T-helper 1 cell treated with Interleukin-12 subunit alpha and Interleukin-12 subunit beta and Interleukin-4 antibody, amounts not matched to agents 30 μg/mL and 1 μg/mL, for 36 hours (primary cell): ENCODE results near the gene TCF12.

ENCODE experiments used
- H3K27ac Mint-ChIP-seq: one replicate; pipeline ENCODE4 v1.8.0; 2021; ENCODE audit warnings: mild to moderate bottlenecking, mixed read lengths
- H3K27me3 Mint-ChIP-seq: one replicate; pipeline ENCODE4 v1.8.0; 2021; ENCODE audit warnings: low read depth, mixed read lengths
- H3K36me3 Mint-ChIP-seq: one replicate; pipeline ENCODE4 v1.8.0; 2021; ENCODE audit warnings: low read depth, mixed read lengths
- H3K4me1 Mint-ChIP-seq: one replicate; pipeline ENCODE4 v1.8.0; 2021; ENCODE audit warnings: low read depth, mixed read lengths
- H3K4me3 Mint-ChIP-seq: one replicate; pipeline ENCODE4 v1.8.0; 2021; ENCODE audit warnings: mild to moderate bottlenecking, moderate library complexity, mixed read lengths
- H3K9me3 Mint-ChIP-seq: one replicate; pipeline ENCODE4 v1.8.0; 2021; ENCODE audit warnings: mixed read lengths

The TCF12 gene

GRCh38 chr15:57227899-57228298 is 309.5 kb downstream of the TCF12 start:
- Mint-ChIP-seq H3K9me3 (no peaks in the 10 kb centered on the region), H3K4me1 (no peaks in the 10 kb centered on the region), H3K4me3 (no peak overlapping the region), H3K27ac (no peak overlapping the region), H3K27me3 (no peaks in the 10 kb centered on the region), H3K36me3 (peaks cover 2% of the 10 kb centered on the region)

GRCh38 chr15:57228395-57228794 is 310.0 kb downstream of the TCF12 start:
- H3K27me3 Mint-ChIP-seq = no peaks in the 10 kb centered on the region
- no peak overlapping the region for H3K4me3 Mint-ChIP-seq
- H3K9me3 Mint-ChIP-seq = no peaks in the 10 kb centered on the region
- no peaks in the 10 kb centered on the region for H3K4me1 Mint-ChIP-seq
- H3K27ac Mint-ChIP-seq = no peak overlapping the region
- peaks cover 3% of the 10 kb centered on the region for H3K36me3 Mint-ChIP-seq

- Mint-ChIP-seq H3K9me3 (no peaks in the 10 kb centered on the region), H3K27ac (no peak overlapping the region), H3K4me3 (no peak overlapping the region), H3K36me3 (peaks cover 8% of the 10 kb centered on the region), H3K4me1 (no peaks in the 10 kb centered on the region), H3K27me3 (no peaks in the 10 kb centered on the region)
Observed at GRCh38 chr15:57229051-57229450, 310.6 kb downstream of the TCF12 start.

- Mint-ChIP-seq H3K9me3 (no peaks in the 10 kb centered on the region), H3K27ac (no peak overlapping the region), H3K4me3 (no peak overlapping the region), H3K4me1 (no peaks in the 10 kb centered on the region), H3K36me3 (peaks cover 12% of the 10 kb centered on the region), H3K27me3 (no peaks in the 10 kb centered on the region)
Observed at GRCh38 chr15:57231559-57231958, 313.1 kb downstream of the TCF12 start.

GRCh38 chr15:57234156-57234555 is 315.7 kb downstream of the TCF12 start:
- H3K4me1 Mint-ChIP-seq = no peaks in the 10 kb centered on the region

GRCh38 chr15:57235186-57235585 is 316.7 kb downstream of the TCF12 start:
- Mint-ChIP-seq H3K27ac (no peak overlapping the region), H3K9me3 (no peaks in the 10 kb centered on the region), H3K4me3 (no peak overlapping the region), H3K27me3 (no peaks in the 10 kb centered on the region), H3K4me1 (no peaks in the 10 kb centered on the region), H3K36me3 (peaks cover 17% of the 10 kb centered on the region)

More at GRCh38 chr15:57234156-57234555, 315.7 kb downstream of the TCF12 start:
- Mint-ChIP-seq H3K36me3 (peaks cover 15% of the 10 kb centered on the region), H3K9me3 (no peaks in the 10 kb centered on the region), H3K27me3 (no peaks in the 10 kb centered on the region), H3K4me3 (no peak overlapping the region), H3K27ac (no peak overlapping the region)

- no peaks in the 10 kb centered on the region for H3K27me3 Mint-ChIP-seq
- H3K27ac Mint-ChIP-seq = no peak overlapping the region
- H3K4me3 Mint-ChIP-seq = no peak overlapping the region
- no peaks in the 10 kb centered on the region for H3K4me1 Mint-ChIP-seq
- H3K36me3 Mint-ChIP-seq = peaks cover 17% of the 10 kb centered on the region
- H3K9me3 Mint-ChIP-seq = no peaks in the 10 kb centered on the region
Observed at GRCh38 chr15:57235873-57236272, 317.4 kb downstream of the TCF12 start.

GRCh38 chr15:57236561-57237300 is 318.3 kb downstream of the TCF12 start:
- Mint-ChIP-seq H3K4me3 (no peak overlapping the region), H3K27me3 (no peaks in the 10 kb centered on the region), H3K9me3 (no peaks in the 10 kb centered on the region), H3K36me3 (peaks cover 17% of the 10 kb centered on the region), H3K4me1 (no peaks in the 10 kb centered on the region), H3K27ac (no peak overlapping the region)

- H3K27me3 Mint-ChIP-seq = no peaks in the 10 kb centered on the region
- no peaks in the 10 kb centered on the region for H3K4me1 Mint-ChIP-seq
- no peaks in the 10 kb centered on the region for H3K9me3 Mint-ChIP-seq
- no peak overlapping the region for H3K4me3 Mint-ChIP-seq
- peaks cover 17% of the 10 kb centered on the region for H3K36me3 Mint-ChIP-seq
- no peak overlapping the region for H3K27ac Mint-ChIP-seq
Observed at GRCh38 chr15:57237301-57237642, 318.8 kb downstream of the TCF12 start.

- no peaks in the 10 kb centered on the region for H3K9me3 Mint-ChIP-seq
- no peak overlapping the region for H3K4me3 Mint-ChIP-seq
- no peaks in the 10 kb centered on the region for H3K4me1 Mint-ChIP-seq
- peaks cover 16% of the 10 kb centered on the region for H3K36me3 Mint-ChIP-seq
- H3K27ac Mint-ChIP-seq = no peak overlapping the region
- H3K27me3 Mint-ChIP-seq = no peaks in the 10 kb centered on the region
Observed at GRCh38 chr15:57237676-57238075, 319.2 kb downstream of the TCF12 start.

GRCh38 chr15:57245130-57245529 is 326.7 kb downstream of the TCF12 start:
- Mint-ChIP-seq H3K27me3 (no peaks in the 10 kb centered on the region), H3K9me3 (no peaks in the 10 kb centered on the region), H3K27ac (no peak overlapping the region), H3K4me3 (no peak overlapping the region), H3K4me1 (peaks cover 7% of the 10 kb centered on the region), H3K36me3 (peaks cover 22% of the 10 kb centered on the region)

- Mint-ChIP-seq H3K27me3 (no peaks in the 10 kb centered on the region), H3K4me1 (peaks cover 7% of the 10 kb centered on the region), H3K36me3 (peaks cover 22% of the 10 kb centered on the region), H3K27ac (no peak overlapping the region), H3K9me3 (no peaks in the 10 kb centered on the region), H3K4me3 (no peak overlapping the region)
Observed at GRCh38 chr15:57245714-57246113, 327.3 kb downstream of the TCF12 start.

GRCh38 chr15:57248074-57248473 is 329.6 kb downstream of the TCF12 start:
- H3K4me1 Mint-ChIP-seq = peaks cover 7% of the 10 kb centered on the region
- H3K27me3 Mint-ChIP-seq = no peaks in the 10 kb centered on the region
- peaks cover 22% of the 10 kb centered on the region for H3K36me3 Mint-ChIP-seq
- no peak overlapping the region for H3K27ac Mint-ChIP-seq
- H3K4me3 Mint-ChIP-seq = no peak overlapping the region
- H3K9me3 Mint-ChIP-seq = no peaks in the 10 kb centered on the region

- Mint-ChIP-seq H3K4me3 (no peak overlapping the region), H3K27ac (no peak overlapping the region), H3K36me3 (peaks cover 9% of the 10 kb centered on the region), H3K4me1 (no peaks in the 10 kb centered on the region), H3K9me3 (no peaks in the 10 kb centered on the region), H3K27me3 (no peaks in the 10 kb centered on the region)
Observed at GRCh38 chr15:57251308-57251707, 332.9 kb downstream of the TCF12 start.

- H3K27ac Mint-ChIP-seq = no peak overlapping the region
- H3K9me3 Mint-ChIP-seq = no peaks in the 10 kb centered on the region
- no peaks in the 10 kb centered on the region for H3K4me1 Mint-ChIP-seq
- H3K36me3 Mint-ChIP-seq = peaks cover 7% of the 10 kb centered on the region
- H3K27me3 Mint-ChIP-seq = no peaks in the 10 kb centered on the region
- H3K4me3 Mint-ChIP-seq = no peak overlapping the region
Observed at GRCh38 chr15:57251941-57252340, 333.5 kb downstream of the TCF12 start.

GRCh38 chr15:57253082-57253481 is 334.6 kb downstream of the TCF12 start:
- H3K4me3 Mint-ChIP-seq = no peak overlapping the region
- H3K36me3 Mint-ChIP-seq = peaks cover 1% of the 10 kb centered on the region
- no peaks in the 10 kb centered on the region for H3K4me1 Mint-ChIP-seq
- H3K27ac Mint-ChIP-seq = no peak overlapping the region
- H3K27me3 Mint-ChIP-seq = no peaks in the 10 kb centered on the region
- H3K9me3 Mint-ChIP-seq = no peaks in the 10 kb centered on the region
